ENCODE results near the gene WASF2. TPM values are rescaled to one million over a fixed set of nuclear protein-coding genes. Genes with fewer than 3 reads are reported as not detected.

WASF2 gene
- total and polyA plus RNA-seq, 2 of the 8 experiments (the other 6 are each of a cell fraction or from before 2014, with no cell fraction given): 32.1 to 86.6 TPM

DNA sequence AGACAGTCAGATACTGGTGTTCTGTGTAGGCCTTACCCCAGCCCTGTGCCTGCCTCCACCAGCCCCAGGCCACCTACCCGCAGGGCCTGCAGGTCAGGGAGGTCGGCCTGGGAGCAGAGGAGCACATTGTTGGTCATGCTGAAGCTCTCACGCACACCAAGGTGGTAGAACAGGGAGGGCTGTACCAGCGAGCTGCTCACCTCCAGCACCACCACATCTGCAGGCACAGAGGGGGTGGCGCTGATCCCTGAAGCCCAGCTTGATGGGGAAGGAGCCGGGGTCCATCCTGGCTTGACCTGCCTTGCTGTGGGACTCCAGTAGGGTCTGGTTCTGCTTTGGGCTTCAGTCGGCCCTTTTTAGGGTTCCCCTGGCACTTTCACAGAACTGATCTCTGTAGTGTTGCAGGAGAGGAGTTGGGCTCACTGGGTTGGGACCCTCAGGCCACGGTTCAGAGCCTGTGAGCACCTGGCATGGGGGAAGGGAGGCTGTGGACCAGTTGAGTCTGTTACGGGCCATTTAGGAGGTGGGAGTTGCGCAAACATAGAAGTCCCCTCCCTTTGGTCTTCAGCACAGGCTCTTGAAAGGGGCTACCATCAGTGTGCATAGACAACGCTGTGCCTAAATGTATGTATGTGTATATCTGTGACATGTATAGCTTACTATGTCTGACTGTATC, 125.1 kb downstream of the WASF2 start:
- Histone ChIP-seq H3K4ac (replicated peaks; ENCODE audit: insufficient read length, low read depth, low read length) (no peak overlapping the region), H3K36me3 (ENCODE audit: control insufficient read depth in 2 of 4, insufficient read depth in 4 of 4, low read length in 3 of 4) (no peaks in the 10 kb centered on the region), H2BK5ac (ENCODE audit: low read depth, low read length) (peak overlapping the region; percentile 48; the same call in 1 of the 2 replicates), H3K4me3 (ENCODE audit: extremely low read depth in 1 of 4, insufficient read depth in 2 of 4, low read depth in 3 of 4, low read length in 4 of 4) (peak overlapping the region in 1 of 4 experiments; percentile 62; a peak in 1 of 8 replicates), H4K5ac (ENCODE audit: insufficient read length, low read depth, low read length) (no peak overlapping the region), H2BK120ac (replicated peaks; ENCODE audit: low read depth, low read length) (no peak overlapping the region), H3K9ac (replicated peaks in 1 of 4; ENCODE audit: extremely low read depth in 1 of 4, low read depth in 3 of 4, low read length in 3 of 4) (no peak overlapping the region), H3K23me2 (ENCODE audit: low read depth, low read length) (peaks cover 14% of the 10 kb centered on the region; the same call in 1 of the 2 replicates), H3K79me2 (ENCODE audit: control insufficient read depth in 1 of 2, insufficient read depth in 2 of 2, low read length in 2 of 2) (no peaks in the 10 kb centered on the region), H4K20me1 (replicated peaks in 1 of 2; ENCODE audit: control insufficient read depth in 1 of 2, insufficient read depth in 2 of 2, low read length in 2 of 2) (peaks cover 0 to 4% of the 10 kb centered on the region in 2 experiments), H3K9me3 (ENCODE audit: insufficient read depth in 2 of 2, low read depth in 1 of 2, low read length in 1 of 2) (no peaks in the 10 kb centered on the region), H2BK12ac (ENCODE audit: low read depth, low read length) (peak overlapping the region; percentile 33; the same call in 1 of the 2 replicates), H3K18ac (ENCODE audit: extremely low read depth, low read length) (no peak overlapping the region), H3K56ac (replicated peaks; ENCODE audit: insufficient read length, low read depth, low read length) (no peak overlapping the region), H3K4me2 (ENCODE audit: insufficient read depth in 1 of 2, low read depth in 2 of 2, low read length in 2 of 2) (peak overlapping the region; percentile 85 to 97; a peak in 3 of 4 replicates), H4K91ac (replicated peaks; ENCODE audit: insufficient read length, low read length) (no peak overlapping the region), H3K14ac (ENCODE audit: insufficient read length) (no peak overlapping the region), H3K23ac (ENCODE audit: insufficient read length) (no peak overlapping the region), H2AFZ (ENCODE audit: low read length) (no peak overlapping the region), H2BK15ac (ENCODE audit: low read length) (peak overlapping the region; percentile 14; the same call in 1 of the 2 replicates), H3K79me1 (ENCODE audit: low read depth, low read length) (no peaks in the 10 kb centered on the region), H4K8ac (ENCODE audit: extremely low read depth, insufficient read depth, low read length) (no peak overlapping the region; the same call in 1 of the 2 replicates), H3K27me3 (replicated peaks in 1 of 4; ENCODE audit: control insufficient read depth in 3 of 4, extremely low read depth in 1 of 4, insufficient read depth in 3 of 4, low read length in 3 of 4) (peaks cover 6 to 21% (median 15%) of the 10 kb centered on the region in 4 experiments), H3K4me1 (replicated peaks in 1 of 4; ENCODE audit: control insufficient read depth in 3 of 4, insufficient read depth in 4 of 4, low read length in 3 of 4) (peaks cover 6 to 24% (median 10%) of the 10 kb centered on the region in 4 experiments), H3K27ac (ENCODE audit: low read depth, low read length) (no peak overlapping the region), H2BK20ac (ENCODE audit: low read length) (no peak overlapping the region), H2AK5ac (ENCODE audit: low read depth, low read length) (0 out of 2 replicates have a peak overlapping the region, but pooled peaks have one; percentile 9)
- WGBS, 2 experiments (ENCODE audit: extremely low coverage in 1 of 2, insufficient coverage in 1 of 2, insufficient read length in 1 of 2, insufficient replicate concordance in 2 of 2, low coverage in 1 of 2, low lambda C conversion rate in 2 of 2, missing lambda C conversion rate in 1 of 2): 80% methylated on average over 11 of the region's 11 CpGs; no CpG with 5 or more reads in 1 of the 2 experiments
- no peak for DNase-seq (ENCODE audit: low read depth in 1 of 2, low spot score in 2 of 2)
- TF ChIP-seq CEBPB (IDR thresholded peaks at IDR 0.05; ENCODE audit: low read depth, low read length) (peak; percentile 59), RXRA (IDR thresholded peaks at IDR 0.05; ENCODE audit: insufficient read depth, low read depth, low read length) (no peak)
- ChIA-PET CTCF (ENCODE audit: partially characterized antibody) (interaction anchor here (0.7 to 28.8 kb wide), 16 partner anchors 9 to 242 kb away, joined by 3 to 625 read pairs (median 8); partner anchors contain the start of genes CD164L2, FCN3, GPR3 and SYTL1), POLR2A (ENCODE audit: partially characterized antibody) (interaction anchor here (0.6 to 10.3 kb wide), 11 partner anchors 12 to 206 kb away, joined by 3 to 101 read pairs (median 4); partner anchors contain the start of gene CD164L2)
- FAIRE-seq: no peak

Data from H1 (cell line).